Measurements from ENCODE around the gene GM2A.

GRCh38 chr5:151313357-151313756, 60.4 kb downstream of the GM2A start:
- TF ChIP-seq, protein P1, sequence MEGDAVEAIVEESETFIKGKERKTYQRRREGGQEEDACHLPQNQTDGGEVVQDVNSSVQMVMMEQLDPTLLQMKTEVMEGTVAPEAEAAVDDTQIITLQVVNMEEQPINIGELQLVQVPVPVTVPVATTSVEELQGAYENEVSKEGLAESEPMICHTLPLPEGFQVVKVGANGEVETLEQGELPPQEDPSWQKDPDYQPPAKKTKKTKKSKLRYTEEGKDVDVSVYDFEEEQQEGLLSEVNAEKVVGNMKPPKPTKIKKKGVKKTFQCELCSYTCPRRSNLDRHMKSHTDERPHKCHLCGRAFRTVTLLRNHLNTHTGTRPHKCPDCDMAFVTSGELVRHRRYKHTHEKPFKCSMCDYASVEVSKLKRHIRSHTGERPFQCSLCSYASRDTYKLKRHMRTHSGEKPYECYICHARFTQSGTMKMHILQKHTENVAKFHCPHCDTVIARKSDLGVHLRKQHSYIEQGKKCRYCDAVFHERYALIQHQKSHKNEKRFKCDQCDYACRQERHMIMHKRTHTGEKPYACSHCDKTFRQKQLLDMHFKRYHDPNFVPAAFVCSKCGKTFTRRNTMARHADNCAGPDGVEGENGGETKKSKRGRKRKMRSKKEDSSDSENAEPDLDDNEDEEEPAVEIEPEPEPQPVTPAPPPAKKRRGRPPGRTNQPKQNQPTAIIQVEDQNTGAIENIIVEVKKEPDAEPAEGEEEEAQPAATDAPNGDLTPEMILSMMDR (IDR thresholded peaks at IDR 0.05) = no peak
- no peak for TF ChIP-seq POLR2A (IDR thresholded peaks at IDR 0.05)
